ENCODE results near the gene DUS1L.

The DUS1L gene

DNA sequence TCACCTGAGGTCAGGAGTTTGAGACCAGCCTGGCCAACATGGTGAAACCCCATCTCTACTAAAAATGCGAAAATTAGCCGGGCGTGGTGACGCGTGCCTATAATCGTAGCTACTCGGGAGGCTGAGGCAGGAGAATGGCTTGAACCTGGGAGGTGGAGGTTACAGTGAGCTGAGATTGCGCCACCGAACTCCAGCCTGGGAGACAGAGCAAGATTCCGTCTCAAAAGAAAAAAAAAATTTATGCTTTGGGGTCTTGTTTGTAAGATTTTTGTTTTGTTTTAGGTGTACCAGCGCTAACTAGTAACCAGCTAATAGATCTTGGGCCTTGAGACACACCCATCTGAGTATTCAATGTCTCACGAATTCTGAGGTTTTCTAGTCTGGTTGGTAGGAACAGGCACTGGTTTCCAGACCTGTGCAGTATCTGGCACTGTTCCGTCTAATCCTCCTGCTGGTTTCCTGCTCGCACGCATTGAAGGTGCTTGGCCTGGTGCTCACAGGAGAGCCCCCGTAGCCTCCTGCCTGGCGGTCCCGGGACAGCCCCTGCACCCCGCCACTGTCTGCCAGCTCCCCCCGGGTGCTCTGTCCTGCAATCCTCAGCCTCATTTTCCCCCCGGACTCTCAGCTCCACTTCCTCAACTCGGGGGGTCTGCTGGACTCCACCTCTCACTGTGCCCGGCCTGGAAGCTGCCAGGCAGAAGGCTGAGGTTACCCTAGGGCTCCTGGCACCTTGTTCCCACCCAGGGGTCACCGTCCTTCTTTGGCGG is 10.6 kb upstream of the DUS1L start:
- DNase-seq, result no peak

DNA sequence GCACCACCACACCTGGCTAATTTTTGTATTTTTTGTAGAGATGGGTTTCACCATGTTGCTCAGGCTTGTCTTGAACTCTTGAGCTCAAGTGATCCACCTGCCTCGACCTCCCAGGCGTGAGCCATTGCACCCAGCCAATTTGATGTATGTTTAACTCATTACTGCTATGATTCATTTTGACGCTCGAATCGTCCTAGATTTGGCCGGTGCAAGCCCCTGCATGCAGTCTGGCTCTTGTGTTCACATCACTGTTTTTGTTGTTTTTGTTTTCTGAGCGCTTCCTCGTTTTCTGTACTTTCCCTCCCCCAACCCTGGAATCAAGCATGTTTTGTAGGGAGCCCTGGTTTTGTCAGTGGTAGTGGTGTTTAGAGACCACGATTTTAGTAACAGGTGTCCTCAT is 7.8 kb upstream of the DUS1L start:
- DNase-seq, result no peak

DNA sequence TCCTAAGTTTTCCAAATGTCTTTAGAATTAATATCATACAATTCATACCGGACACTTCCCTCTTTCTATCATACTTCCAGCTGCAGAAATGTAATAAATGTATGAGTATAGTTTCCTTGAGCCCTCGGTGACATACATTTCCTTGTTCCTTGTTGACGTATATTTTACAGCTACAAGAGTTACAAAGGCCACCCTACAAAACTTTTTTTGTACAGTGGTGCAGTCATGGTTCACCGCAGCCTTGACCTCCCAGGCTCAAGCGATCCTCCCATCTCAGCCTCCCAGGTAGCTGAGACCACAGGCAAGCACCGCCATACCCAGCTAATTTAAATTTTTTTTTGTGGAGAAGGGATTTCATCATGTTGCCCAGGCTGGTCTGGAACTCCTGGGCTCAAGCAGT is 7.2 kb upstream of the DUS1L start:
- no peak for DNase-seq

DNA sequence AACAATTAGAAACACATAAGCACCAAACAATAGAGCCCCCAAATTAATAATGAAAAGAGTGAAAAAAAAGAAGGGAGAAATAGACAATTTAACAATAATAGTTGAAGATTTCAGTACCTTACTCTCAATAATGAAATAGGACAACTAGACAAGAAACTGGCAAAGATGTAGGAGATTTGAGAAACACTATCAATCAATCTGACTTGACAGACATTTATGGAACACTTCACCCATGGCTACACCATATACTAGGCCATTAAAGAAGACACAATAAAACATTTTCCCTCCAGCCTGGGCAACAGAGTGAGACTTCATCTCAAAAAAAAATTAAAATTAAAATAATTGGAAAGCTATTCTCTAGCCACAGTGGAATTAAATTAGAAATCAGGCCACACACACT is 5.0 kb upstream of the DUS1L start:
- no peak for DNase-seq

DNA sequence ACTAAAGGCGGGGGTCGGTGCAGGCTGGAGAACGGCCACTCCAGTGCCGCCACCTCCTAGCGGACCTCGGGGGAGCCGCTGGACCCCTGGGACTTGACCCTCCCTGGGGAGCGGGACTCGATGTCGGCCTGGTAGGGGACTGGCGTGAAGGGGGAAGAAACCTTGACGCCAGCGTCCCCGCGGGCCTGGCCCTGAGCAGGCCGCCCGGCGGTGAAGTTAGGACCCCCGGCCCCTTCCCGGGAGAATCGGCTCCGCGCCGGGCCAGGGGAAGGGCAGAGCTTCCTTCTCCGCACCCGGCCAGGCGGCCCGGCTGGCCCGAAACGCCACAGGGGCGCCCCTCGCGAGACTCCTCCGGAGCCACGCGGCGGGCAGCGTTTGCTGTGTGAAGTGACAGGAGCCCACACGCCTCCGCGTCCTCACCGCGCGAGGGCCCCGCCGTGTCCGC is 389 bp downstream of the DUS1L start:
- DNase-seq, result no peak

DNA sequence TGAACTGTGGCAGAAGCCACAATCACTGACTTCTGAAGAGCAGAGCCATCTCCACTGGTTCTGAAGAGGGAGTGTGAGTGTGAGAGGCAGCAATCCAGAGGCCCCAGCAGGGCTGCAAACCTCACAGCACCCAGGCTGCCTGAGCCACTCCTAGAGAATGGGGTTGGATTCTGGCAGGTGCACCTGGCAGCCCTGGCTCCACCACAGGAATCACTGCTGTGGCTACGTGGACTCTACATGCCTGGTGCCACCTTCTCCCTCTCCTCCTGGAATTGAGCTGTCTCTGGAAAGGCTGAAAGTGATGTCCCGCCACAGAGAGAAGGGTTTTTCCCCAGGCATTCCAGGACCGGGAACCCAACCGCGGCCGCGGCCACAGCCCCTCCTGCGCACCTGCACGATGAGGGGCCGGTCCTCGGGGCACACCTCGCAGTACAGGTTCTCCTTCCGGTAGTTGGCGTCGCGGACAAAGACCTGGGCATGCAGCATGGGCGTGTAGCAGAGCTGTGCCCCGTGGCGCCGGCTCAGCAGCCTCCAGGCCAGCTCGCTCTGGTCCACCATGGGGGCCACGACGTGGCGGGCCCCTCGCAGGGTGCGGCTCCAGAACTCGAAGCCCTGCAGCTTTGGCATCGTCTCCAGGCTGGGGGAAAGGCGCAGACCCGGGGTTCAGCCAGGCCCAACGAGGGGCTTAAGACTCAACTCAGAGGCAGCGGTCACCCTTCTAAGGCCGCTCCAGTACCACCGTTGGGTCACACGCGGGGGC is 991 bp downstream of the DUS1L start:
- no peak for DNase-seq

DNA sequence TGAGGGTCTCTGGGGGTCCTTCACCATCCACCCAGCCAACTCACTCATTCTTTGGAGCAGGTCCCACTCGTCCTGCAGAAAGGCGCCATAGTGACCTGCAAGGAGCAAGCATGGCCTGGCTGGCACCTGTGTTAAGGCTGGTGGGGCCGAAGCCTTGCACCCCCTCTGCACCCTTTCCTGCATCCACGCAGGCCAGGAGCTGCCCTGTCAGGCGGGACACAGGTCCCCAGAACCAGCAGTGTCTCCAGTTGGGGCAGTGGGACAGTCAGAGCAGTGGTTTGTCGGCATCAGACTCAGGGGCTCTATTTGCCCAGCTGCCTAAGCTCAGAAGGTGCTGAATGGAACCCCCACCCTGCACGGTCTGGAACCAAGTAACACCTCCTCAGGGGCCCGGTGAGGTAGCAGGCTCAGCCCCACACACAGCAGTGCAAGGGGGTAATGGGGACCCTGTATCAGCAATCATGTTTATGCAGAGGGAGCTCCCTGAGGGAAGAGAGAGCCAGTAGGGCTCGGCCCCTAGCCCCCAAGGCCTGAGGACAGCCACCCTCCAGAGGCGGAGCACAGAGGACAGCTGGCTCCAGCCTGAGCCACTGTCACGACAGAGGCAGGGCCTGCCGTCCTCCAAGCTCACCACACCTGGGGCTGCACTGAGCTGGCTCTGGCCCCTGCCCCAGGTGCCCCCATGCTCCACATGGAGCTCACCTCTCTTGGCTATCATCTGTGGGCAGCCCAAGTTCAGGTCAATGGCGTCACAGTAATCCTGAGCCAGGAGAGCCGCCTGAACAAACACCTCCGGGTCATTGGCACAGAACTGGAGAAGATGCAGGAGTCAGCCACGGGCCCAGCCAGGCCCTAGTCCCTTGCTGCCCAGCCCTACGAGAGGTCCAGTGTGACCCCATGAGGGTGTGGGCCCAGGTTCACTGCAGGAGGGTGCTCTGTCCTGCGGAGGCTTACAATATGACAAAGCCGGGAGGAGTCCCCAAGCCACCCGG is 1.9 kb downstream of the DUS1L start:
- no peak for DNase-seq

DNA sequence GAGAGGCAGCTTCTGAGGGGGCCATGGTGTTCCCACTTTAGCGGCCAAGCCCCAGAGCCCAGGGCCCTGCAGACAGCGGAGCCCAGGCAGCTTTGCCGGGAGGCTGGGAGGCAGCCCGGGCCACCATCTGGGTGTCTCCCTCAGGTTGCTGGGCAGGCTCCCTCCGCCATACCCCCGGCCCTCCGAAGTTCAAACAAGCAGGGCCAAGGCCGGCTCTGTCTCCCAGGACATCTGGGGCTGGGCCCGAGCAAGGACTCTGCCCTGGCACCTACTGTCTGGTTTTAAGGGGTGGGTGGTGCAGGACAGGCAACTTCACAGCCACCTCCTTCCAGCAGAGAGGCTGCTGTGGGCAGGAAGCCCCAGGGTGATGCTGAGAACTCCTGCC is 2.6 kb downstream of the DUS1L start:
- DNase-seq, result no peak

DNA sequence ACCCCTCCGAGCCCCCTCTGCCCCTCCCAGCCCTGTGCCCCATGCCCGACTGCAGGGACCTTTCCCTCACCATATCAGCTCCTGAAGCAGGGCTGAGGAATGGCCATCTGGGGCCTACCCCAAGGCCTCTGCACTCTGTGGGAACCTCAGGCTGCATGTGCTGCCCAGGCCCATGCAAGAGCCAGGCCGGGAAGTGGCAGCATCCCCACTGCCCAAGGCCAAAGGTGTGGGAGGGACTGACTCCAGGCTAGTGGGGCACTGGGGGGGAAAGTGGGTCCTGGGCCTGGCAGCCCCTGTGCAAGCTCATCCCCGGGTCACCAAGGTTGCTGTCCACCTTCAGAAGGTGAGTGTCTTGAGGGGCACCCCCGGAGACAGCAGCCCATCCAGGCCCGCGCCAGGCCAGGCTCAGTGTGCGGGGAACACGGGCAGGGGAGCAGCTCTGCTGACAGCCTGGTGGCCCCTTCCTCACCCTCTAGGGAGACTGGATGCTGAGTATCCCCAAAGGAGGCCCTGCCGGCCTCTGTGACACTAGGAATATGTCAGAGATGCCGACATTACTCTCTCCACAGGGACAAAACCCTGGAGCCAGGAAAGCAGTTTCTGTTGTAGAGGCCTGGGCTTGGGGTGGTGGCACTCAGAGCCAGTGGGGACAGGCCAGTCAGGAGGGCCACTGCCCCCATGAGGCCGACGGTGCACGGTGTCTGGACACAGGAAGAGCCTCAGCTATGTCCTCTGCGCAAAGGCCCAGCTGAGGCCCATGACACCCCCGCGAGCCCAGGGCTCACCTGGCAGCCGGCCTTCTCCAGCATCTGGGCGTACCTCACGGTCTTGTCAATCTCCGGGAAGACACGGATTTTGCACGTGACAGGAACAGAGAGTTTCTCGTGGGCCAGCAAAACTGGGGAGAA is 3.3 kb downstream of the DUS1L start:
- no peak for DNase-seq

DNA sequence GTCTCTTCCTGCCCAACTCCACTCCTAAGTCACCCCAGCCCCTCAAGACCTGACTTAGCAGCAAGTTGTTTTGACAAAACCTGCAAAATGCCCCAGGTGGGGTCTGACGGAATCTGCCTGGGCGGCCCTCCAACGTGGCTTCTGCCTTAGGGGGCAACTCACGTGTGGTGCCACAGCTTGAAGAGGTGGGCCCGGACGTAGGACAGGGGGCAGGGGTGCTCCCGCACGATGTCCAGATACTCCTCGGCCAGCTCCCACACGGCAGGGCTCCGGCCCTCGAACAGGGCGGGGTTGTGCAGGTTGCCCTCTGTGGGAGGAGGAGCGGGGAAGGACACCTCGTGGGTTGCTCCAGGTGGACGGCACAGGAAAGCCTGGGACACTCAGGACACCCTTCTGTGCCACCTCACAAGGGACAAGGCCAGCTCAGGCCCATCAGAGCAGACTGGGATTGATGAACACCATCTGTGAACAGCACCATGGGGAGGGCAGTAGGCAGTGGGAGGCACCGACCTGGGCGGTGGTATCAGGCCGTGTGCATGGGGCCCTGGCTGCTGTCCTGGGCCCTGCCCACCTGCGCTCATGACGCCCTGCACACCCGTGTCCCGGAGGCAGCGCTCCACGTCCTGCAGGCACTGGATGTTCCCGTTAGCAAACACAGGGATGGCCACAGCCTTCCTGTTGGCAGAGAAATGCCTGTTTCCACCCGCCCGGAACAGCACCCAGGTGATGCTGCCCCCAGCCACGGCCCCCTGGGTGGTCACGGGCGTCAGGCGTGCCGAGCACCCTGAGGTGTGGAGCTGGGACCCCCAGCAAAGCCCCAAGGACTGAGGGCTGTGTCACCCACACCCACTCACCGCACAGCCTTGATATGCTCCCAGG is 4.3 kb downstream of the DUS1L start:
- DNase-seq, result no peak

DNA sequence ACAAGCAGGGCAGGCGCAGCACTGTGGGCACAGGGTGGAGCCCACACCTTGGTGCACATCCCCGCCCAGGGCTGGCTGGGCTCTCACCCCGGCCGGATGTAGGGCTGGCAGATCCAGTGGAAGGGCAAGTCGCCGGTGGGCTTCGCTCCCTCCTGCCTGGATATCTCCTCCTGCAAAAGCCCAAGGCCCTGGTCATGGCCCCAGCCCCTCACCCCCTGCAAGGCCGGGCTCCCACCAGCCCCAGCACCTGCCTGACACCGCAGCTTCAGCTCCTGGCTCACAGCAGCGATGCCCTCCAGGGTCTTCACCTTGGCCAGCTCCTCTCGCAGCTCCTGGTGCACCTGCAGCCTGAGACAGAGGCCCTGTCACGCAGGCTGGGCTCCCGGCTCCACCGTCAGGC is 5.0 kb downstream of the DUS1L start:
- no peak for DNase-seq

DNA sequence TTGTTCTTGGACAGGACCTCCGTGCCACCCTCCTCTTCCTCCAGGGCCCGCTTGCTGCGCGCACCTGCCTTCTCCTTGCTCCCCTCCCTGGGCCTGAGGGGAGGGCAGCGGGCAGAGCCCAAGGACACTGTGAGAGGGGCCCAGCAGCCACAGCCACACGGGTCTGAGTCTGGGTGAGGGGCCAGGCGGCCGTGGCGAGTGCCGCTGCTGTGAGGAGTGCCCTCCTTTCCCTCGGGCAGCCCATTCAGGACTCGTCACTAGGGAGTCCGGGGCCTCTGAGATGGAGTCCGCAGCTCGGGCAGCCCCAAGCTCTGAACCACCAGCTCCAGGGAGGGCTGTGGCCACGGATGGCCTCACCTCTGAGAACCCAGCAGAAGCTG is 5.6 kb downstream of the DUS1L start:
- DNase-seq, result no peak

DNA sequence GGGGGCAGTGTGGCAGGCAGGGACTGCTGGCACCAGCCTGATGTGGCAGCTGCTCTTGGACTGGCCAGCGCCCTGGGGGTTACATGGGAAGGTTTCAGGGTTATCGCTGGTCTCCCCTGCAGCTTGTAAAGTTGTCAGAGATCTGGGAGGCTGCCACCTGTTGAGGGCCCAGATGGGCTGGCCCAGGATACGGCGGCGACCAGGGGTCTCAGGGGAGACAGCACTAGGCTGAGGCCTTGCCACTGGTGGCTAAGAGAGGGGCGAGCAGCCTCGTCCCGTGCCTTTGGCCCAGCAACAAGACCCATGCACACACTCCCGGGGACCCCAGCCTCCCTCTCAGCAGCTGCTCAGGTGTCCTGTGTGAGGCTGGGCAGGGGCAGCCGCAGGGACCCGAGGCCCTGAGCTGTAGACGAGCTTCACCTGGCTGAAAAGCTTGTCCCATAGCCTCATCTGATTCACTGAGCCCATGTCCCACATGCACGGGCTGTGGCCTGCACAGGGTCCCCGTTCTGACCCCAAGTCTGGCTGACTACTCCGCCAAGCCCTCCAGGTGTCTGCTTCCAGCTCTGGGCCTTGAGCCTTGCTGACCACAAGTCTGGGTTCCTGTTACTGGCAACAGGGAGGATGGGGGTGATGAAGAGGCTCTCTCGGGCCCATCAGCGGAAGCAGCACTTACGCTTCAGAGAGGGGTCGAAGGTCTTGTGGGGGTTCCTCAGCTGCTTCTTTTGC is 6.2 kb downstream of the DUS1L start:
- DNase-seq, result no peak

DNA sequence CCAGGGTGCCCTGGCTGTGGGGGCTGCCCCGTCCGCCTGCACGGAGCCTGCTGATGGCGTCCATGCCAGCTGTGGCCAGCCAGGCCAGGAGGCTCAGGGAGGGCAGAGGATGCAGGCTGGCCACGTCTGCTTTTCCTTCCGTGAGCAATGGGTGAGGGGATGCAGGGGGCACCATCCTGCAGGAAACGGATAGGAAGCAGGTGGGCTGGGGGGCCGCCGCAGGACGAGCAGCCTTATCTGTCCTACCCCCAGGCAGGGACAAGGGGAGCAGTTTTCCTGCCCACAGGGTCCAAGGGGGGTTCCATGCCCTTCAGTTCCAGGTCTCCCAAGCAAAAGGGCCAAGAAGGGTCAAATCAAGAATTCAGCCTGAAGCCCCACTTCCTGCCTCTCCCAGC is 6.8 kb downstream of the DUS1L start:
- DNase-seq, result no peak

DNA sequence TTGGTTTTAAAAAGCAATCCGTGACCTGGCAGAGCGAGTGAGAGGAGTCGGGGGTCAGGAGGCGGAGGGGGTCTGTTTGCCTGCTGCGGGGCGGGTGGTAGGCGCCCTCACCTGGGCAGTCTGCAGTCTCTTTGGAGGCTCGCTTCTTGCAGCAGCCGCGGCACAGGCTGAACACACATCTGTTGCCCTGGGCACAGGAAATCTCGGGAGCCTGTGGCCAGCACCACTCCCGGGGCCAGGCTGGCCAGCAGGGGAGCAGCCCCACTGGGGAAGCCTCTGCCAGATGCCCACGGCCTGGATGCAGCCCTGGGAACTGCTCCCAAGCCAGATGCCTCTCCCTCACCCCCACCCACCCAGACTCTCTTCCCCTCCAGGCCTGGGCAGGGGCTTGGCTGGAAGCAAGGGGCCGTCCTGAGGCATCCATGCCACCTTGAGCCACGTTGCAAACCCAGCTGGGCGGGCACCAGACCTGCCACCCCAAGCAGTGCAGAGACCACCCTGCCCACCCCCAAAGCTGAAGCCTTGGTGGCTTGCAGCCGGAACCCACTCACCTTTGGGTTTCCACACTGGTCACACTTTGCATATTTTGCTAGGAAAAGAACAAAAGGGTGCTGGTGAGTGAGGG is 7.3 kb downstream of the DUS1L start:
- no peak for DNase-seq

DNA sequence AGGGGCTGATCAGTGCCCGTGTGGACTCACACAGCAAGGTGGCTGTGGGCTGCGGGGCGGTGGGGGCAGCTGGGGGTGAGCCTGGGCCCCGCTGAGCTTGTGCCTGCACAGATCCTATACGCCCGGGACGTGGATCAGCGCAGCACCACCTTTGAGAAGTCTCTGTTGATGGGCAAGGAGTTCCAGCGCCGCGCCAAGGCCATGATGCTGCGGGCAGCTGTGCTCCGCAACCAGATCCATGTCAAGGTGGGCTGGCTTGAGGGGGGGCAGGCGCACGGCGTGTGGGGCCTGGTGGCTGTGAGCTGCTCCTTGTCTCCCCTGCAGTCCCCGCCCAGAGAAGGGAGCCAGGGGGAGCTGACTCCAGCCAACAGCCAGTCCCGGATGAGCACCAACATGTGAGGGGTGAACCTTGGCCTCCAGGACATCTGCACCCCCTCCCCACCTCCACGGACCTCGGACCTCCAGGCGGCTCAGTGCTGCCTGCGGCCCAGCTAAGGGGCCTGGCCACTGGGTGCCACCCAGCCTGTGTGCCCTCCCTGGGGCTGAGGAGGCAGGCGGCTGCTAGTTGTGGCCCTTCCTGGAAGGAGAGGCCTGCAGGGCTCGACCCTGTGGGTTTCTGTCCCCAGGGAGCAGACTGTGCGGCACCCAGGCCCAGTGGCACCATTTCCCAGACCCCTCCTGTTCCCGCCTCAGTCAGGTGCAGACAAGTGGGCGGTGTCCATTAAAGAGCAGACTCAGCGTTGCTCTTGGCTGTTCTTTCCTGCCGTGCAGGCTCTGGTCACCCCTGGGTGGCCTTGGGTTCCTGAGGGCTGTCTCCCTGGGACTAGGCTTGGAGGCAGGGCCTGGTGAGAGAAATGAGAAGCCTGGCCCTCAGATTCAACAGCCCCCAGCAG is 8.6 kb downstream of the DUS1L start:
- no peak for DNase-seq

DNA sequence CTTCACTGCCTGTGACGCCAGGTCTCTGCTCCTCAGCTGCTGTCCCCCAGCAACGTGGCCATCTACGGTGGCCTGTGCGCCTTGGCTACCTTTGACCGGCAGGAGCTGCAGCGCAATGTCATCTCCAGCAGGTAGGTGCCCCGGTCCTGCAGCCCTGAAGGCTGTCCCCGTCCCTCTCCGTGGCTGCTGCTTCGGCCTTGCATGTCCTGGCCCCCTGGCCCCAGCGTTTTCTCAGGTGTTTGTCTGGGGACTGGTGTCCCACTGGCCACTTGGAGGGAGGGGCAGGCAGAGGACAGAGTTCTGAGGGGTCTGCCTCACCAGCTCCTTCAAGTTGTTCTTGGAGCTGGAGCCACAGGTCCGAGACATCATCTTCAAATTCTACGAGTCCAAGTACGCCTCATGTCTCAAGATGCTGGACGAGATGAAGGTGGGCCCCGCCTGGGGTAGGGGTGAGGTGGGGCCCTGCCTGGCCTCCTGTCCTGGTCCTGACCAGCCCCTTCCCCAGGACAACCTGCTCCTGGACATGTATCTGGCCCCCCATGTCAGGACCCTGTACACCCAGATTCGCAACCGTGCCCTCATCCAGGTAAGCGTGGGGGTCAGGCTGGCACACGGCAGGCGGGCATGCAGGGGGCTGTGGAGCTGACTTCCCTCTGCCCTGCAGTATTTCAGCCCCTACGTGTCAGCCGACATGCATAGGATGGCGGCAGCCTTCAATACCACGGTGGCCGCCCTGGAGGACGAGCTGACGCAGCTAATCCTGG is 9.5 kb downstream of the DUS1L start:
- no peak for DNase-seq
